Measurements from ENCODE around the gene TNFSF15.

Gene TNFSF15

GRCh38 chr9:114805670-114806525, at the start of gene TNFSF15:
Gene TNFSF15, minus strand, starts transcription at chr9:114806039. Its CDS starts 27 bp downstream, at chr9:114806012.
- no peak for DNase-seq

- no peak for DNase-seq
Observed at GRCh38 chr9:114855488-114855887, 49.6 kb upstream of the TNFSF15 start.

- DNase-seq, result no peak
Observed at GRCh38 chr9:114854736-114855355, 49.0 kb upstream of the TNFSF15 start.

GRCh38 chr9:114853071-114853855, 47.4 kb upstream of the TNFSF15 start:
- no peak for DNase-seq

- DNase-seq, result no peak
Observed at GRCh38 chr9:114852050-114852594, 46.3 kb upstream of the TNFSF15 start.

GRCh38 chr9:114851306-114851705, 45.5 kb upstream of the TNFSF15 start:
- DNase-seq, result no peak

- no peak for DNase-seq
Observed at GRCh38 chr9:114850871-114851270, 45.0 kb upstream of the TNFSF15 start.

- DNase-seq, result no peak
Observed at GRCh38 chr9:114849450-114849849, 43.6 kb upstream of the TNFSF15 start.

- DNase-seq, result no peak
Observed at GRCh38 chr9:114847492-114848417, 41.9 kb upstream of the TNFSF15 start.

GRCh38 chr9:114845373-114845772, 39.5 kb upstream of the TNFSF15 start:
- no peak for DNase-seq

GRCh38 chr9:114844766-114845165, 38.9 kb upstream of the TNFSF15 start:
- no peak for DNase-seq

GRCh38 chr9:114837923-114838322, 32.1 kb upstream of the TNFSF15 start:
- no peak for DNase-seq

- DNase-seq, result no peak
Observed at GRCh38 chr9:114836769-114837168, 30.9 kb upstream of the TNFSF15 start.

- no peak for DNase-seq
Observed at GRCh38 chr9:114834386-114834785, 28.5 kb upstream of the TNFSF15 start.

GRCh38 chr9:114830546-114830945, 24.7 kb upstream of the TNFSF15 start:
- no peak for DNase-seq

GRCh38 chr9:114829574-114830440, 24.0 kb upstream of the TNFSF15 start:
- no peak for DNase-seq

- no peak for DNase-seq
Observed at GRCh38 chr9:114828303-114828650, 22.4 kb upstream of the TNFSF15 start.

GRCh38 chr9:114827641-114828302, 21.9 kb upstream of the TNFSF15 start:
- no peak for DNase-seq

GRCh38 chr9:114826431-114826830, 20.6 kb upstream of the TNFSF15 start:
- DNase-seq, result no peak

- DNase-seq, result no peak
Observed at GRCh38 chr9:114825126-114825795, 19.4 kb upstream of the TNFSF15 start.
